Caco-2 (cell line): Measurements from ENCODE around the gene METAP1. TPM values are rescaled to one million over a fixed set of nuclear protein-coding genes. Genes with fewer than 3 reads are reported as not detected.

ENCODE experiments used
- BruUV-seq: library from RNA; stranded (reverse); fragments of 400-500 nt; replicated peaks from 2 replicates; lab custom pipeline; 2021; lab: Mats Ljungman, UMichigan
- CTCF ChIA-PET: fragments of 300-600 bp; sonication (Branson Sonifier 250); formaldehyde crosslinking; loops from one replicate; lab custom pipeline; 2022; ENCODE audit warnings: antibody characterized with exemption; lab: Charles Lee
- POLR2A ChIA-PET: fragments of 300-600 bp; sonication (Branson Sonifier 250); formaldehyde crosslinking; loops from one replicate; lab custom pipeline; 2022; ENCODE audit warnings: antibody characterized with exemption; lab: Charles Lee
- DNase-seq, 2 experiments: peaks; one replicate each; pipeline versions ENCODE4 v3.0.0 to v3.0.0-alpha.2; 2020 to 2022
- H3K27me3 ChIP-seq: replicated peaks from 2 replicates; pipeline ENCODE4 v1.6.0; 2011; ENCODE audit warnings: low read length; ENCODE audit not compliant: control insufficient read depth, insufficient read depth
- H3K36me3 ChIP-seq: 2 replicates; pipeline ENCODE4 v1.5.1; 2011; ENCODE audit warnings: low read length; ENCODE audit not compliant: control insufficient read depth, insufficient read depth
- H3K4me1 ChIP-seq: fragments of 250-450 bp; sonication (Bioruptor Pico); 2 replicates; pipeline ENCODE4 v1.5.1; 2020; ENCODE audit warnings: mild to moderate bottlenecking
- H3K4me3 ChIP-seq: 2 replicates; pipeline ENCODE4 v1.5.1; 2011; ENCODE audit warnings: low read depth, mild to moderate bottlenecking, control low read depth, low read length
- H3K9me3 ChIP-seq: fragments of 250-450 bp; sonication (Bioruptor Pico); 2 replicates; pipeline ENCODE4 v1.5.1; 2020; ENCODE audit warnings: mild to moderate bottlenecking, moderate library complexity
- H3K27ac Mint-ChIP-seq: one replicate; pipeline ENCODE4 v1.8.0; 2022; ENCODE audit warnings: mixed read lengths; ENCODE audit not compliant: unreplicated experiment
- H3K27me3 Mint-ChIP-seq: one replicate; pipeline ENCODE4 v1.8.0; 2022; ENCODE audit warnings: mixed read lengths; ENCODE audit not compliant: insufficient read depth, unreplicated experiment
- H3K36me3 Mint-ChIP-seq: one replicate; pipeline ENCODE4 v1.8.0; 2022; ENCODE audit warnings: mild to moderate bottlenecking, mixed read lengths; ENCODE audit not compliant: insufficient read depth, unreplicated experiment
- H3K4me1 Mint-ChIP-seq: one replicate; pipeline ENCODE4 v1.8.0; 2022; ENCODE audit warnings: low read depth, mixed read lengths; ENCODE audit not compliant: unreplicated experiment
- H3K4me3 Mint-ChIP-seq: one replicate; pipeline ENCODE4 v1.8.0; 2022; ENCODE audit warnings: mild to moderate bottlenecking, moderate library complexity, mixed read lengths; ENCODE audit not compliant: unreplicated experiment
- H3K9me3 Mint-ChIP-seq: one replicate; pipeline ENCODE4 v1.8.0; 2022; ENCODE audit warnings: mixed read lengths; ENCODE audit not compliant: unreplicated experiment
- CTCF ChIP-seq, 2 experiments: fragments of 200-600 bp in 1 of 2; IDR thresholded peaks; 1 replicate in 1 of 2; 2 replicates in 1 of 2; pipeline versions ENCODE4 v1.5.1 to v1.8.0; 2011 to 2022; ENCODE audit warnings: antibody characterized with exemption in 1 of 2, control low read depth in 1 of 2, inconsistent platforms in 1 of 2, low read depth in 1 of 2, low read length in 1 of 2, mild to moderate bottlenecking in 1 of 2, moderate library complexity in 1 of 2; ENCODE audit not compliant: insufficient read depth in 1 of 2, severe bottlenecking in 1 of 2, unreplicated experiment in 1 of 2
- intact Hi-C: fragments of 100-400 bp; cut with micrococcal nuclease; formaldehyde crosslinking; loops from one replicate; pipeline ENCODE4 v1.10.0; 2022; ENCODE audit not compliant: unreplicated experiment
- total RNA-seq: library from RNA; stranded (reverse); gene quantifications from 2 replicates; pipeline ENCODE4 v1.2.3, GENCODE V29; 2022

The METAP1 gene
- total RNA-seq, 1 experiment from 2014 or later = 83.0 TPM

- H3K4me3 Mint-ChIP-seq = no peak overlapping the region
- POLR2A ChIA-PET = no interaction called here
Observed at GRCh38 chr4:98993419-98994071, 2.0 kb upstream of the METAP1 start.

GRCh38 chr4:98994474-98995182 lies 893 bp upstream of the METAP1 start:
- TF ChIP-seq CTCF (IDR thresholded peaks at IDR 0.05; ENCODE audit: insufficient read depth in 1 of 2, low read depth in 1 of 2, low read length in 1 of 2, severe bottlenecking in 1 of 2, unreplicated experiment in 1 of 2) = no peak
- Mint-ChIP-seq H3K9me3 (no peaks in the 10 kb centered on the region), H3K4me1 (peaks cover 18% of the 10 kb centered on the region), H3K27me3 (no peaks in the 10 kb centered on the region), H3K27ac (peak overlapping the region; percentile 81), H3K4me3 (peak overlapping the region; percentile 85), H3K36me3 (no peaks in the 10 kb centered on the region)
- POLR2A ChIA-PET = interaction anchor here (0.6 to 1.7 kb wide), 16 partner anchors 12 to 525 kb away, joined by 3 to 16 read pairs (median 4); partner anchors contain the start of genes ADH4, ADH5 and EIF4E
- H3K9me3 ChIP-seq = no peaks in the 10 kb centered on the region
- CTCF ChIA-PET = interaction anchor here (0.5 to 5.1 kb wide), 23 partner anchors 13 to 553 kb away, joined by 3 to 80 read pairs (median 4); partner anchors contain the start of genes ADH5 and EIF4E
- no peaks in the 10 kb centered on the region for H3K36me3 ChIP-seq
- no peaks in the 10 kb centered on the region for H3K27me3 ChIP-seq
- peak overlapping the region; percentile 42 for H3K4me3 ChIP-seq
- peaks cover 20% of the 10 kb centered on the region for H3K4me1 ChIP-seq
- BruUV-seq = TSS peak; percentile 57
- intact Hi-C loops = loop anchor here (1.0 to 5.0 kb wide), 7 partner anchors 55 to 852 kb away; partner anchors contain the start of genes EIF4E and STPG2
- DNase-seq = no peak

More at GRCh38 chr4:98993419-98994071, 2.0 kb upstream of the METAP1 start:
- no peak for DNase-seq
- Mint-ChIP-seq H3K9me3 (no peaks in the 10 kb centered on the region), H3K36me3 (no peaks in the 10 kb centered on the region), H3K27me3 (no peaks in the 10 kb centered on the region), H3K27ac (no peak overlapping the region), H3K4me1 (peaks cover 18% of the 10 kb centered on the region)
- Histone ChIP-seq H3K36me3 (no peaks in the 10 kb centered on the region), H3K4me3 (no peak overlapping the region), H3K9me3 (no peaks in the 10 kb centered on the region), H3K4me1 (peaks cover 15% of the 10 kb centered on the region), H3K27me3 (no peaks in the 10 kb centered on the region)
- TF ChIP-seq CTCF (IDR thresholded peaks at IDR 0.05; ENCODE audit: insufficient read depth in 1 of 2, low read depth in 1 of 2, low read length in 1 of 2, severe bottlenecking in 1 of 2, unreplicated experiment in 1 of 2) = no peak
- CTCF ChIA-PET = interaction anchor here (5.1 kb wide), 1 partner anchor 63 kb away, joined by 80 read pairs; no protein-coding TSS in a partner anchor
- BruUV-seq = no TSS peak
- intact Hi-C loops = loop anchor here (2.0 kb wide), 1 partner anchor 65 kb away; the partner anchor contains the start of gene EIF4E
